Uterus (tissue), 2 donors: ENCODE results near the gene DGKD.

Experiments used
- CTCF ChIP-seq, 4 experiments: fragments of 200-600 bp in 2 of 4; fragments of 450-650 bp in 2 of 4; sonication (generic) in 2 of 4; IDR thresholded peaks; one replicate each; pipeline ENCODE4 v1.5.1; 2016 to 2019; ENCODE audit warnings: antibody characterized with exemption in 4 of 4, mild to moderate bottlenecking in 2 of 4, moderate library complexity in 1 of 4
- POLR2A ChIP-seq, 2 donors: fragments of 450-650 bp; IDR thresholded peaks; one replicate each; pipeline ENCODE4 v1.6.1; 2016; ENCODE audit warnings: antibody characterized with exemption in 2 of 2, mild to moderate bottlenecking in 1 of 2, moderate library complexity in 1 of 2

GRCh38 chr2:233440314-233440713 lies 86.0 kb downstream of the DGKD start:
- TF ChIP-seq POLR2A (IDR thresholded peaks at IDR 0.05) (no peak), CTCF (IDR thresholded peaks at IDR 0.05) (no peak)
